GM12801 (cell line): ENCODE measurements around the gene ZNF236.

Source experiments
- TF ChIP-seq, protein P1 (sequence below): IDR thresholded peaks from one replicate; pipeline ENCODE4 v1.5.1; 2011; ENCODE audit warnings: control low read depth; ENCODE audit not compliant: insufficient read length; ENCODE audit errors: extremely low read depth

ZNF236 gene

DNA sequence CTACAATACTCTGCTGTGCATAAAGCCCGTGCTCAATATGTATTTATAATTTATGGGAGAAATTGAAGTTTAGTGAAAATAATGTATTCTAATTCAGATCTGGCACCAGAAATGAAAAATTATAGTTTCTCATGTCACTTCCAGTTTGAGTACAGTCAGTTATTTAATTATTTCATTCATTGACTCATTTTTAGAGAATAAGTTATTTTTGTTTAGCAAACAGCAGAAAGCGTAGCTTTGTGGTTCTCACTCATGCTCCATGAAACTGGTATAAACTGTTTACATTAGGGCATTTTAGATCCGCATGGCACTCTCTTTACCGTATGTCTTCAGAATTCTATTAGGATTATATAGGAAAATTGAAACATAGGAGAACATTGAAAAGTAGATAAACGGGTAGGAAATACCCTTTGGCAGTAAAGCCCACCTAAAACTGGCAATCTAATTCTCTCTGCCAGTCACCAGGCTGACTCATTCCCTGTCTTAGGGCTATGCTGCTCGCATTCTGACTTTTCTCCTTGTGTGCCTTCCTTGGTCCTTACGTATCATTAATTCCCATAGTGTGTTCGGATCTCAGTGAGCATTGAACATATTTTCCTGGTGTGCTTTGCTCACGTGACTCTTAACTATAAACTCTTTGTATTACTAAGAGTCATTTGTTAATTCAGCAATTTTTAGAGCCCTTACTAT lies 106.0 kb downstream of the ZNF236 start:
- TF ChIP-seq, protein P1, sequence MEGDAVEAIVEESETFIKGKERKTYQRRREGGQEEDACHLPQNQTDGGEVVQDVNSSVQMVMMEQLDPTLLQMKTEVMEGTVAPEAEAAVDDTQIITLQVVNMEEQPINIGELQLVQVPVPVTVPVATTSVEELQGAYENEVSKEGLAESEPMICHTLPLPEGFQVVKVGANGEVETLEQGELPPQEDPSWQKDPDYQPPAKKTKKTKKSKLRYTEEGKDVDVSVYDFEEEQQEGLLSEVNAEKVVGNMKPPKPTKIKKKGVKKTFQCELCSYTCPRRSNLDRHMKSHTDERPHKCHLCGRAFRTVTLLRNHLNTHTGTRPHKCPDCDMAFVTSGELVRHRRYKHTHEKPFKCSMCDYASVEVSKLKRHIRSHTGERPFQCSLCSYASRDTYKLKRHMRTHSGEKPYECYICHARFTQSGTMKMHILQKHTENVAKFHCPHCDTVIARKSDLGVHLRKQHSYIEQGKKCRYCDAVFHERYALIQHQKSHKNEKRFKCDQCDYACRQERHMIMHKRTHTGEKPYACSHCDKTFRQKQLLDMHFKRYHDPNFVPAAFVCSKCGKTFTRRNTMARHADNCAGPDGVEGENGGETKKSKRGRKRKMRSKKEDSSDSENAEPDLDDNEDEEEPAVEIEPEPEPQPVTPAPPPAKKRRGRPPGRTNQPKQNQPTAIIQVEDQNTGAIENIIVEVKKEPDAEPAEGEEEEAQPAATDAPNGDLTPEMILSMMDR = no peak

DNA sequence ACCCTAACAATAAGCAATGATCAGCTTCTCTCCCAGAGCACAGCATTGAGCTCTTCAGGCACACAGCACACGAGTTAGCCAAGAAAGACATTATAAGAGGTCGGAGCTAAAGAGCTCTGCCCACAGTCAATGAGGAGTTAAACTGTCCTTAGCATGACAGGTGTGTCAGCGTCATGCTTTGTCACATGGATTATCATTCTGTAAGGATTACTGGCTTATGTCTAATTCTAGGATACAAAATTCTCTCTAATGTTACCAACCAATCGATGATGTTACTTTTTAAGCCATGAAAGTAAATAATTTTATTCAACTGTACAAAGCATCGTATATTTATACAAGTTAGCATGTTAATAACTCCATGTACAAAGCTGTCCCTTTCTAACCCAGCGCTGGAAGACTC lies 108.8 kb downstream of the ZNF236 start:
- TF ChIP-seq, protein P1 = no peak

DNA sequence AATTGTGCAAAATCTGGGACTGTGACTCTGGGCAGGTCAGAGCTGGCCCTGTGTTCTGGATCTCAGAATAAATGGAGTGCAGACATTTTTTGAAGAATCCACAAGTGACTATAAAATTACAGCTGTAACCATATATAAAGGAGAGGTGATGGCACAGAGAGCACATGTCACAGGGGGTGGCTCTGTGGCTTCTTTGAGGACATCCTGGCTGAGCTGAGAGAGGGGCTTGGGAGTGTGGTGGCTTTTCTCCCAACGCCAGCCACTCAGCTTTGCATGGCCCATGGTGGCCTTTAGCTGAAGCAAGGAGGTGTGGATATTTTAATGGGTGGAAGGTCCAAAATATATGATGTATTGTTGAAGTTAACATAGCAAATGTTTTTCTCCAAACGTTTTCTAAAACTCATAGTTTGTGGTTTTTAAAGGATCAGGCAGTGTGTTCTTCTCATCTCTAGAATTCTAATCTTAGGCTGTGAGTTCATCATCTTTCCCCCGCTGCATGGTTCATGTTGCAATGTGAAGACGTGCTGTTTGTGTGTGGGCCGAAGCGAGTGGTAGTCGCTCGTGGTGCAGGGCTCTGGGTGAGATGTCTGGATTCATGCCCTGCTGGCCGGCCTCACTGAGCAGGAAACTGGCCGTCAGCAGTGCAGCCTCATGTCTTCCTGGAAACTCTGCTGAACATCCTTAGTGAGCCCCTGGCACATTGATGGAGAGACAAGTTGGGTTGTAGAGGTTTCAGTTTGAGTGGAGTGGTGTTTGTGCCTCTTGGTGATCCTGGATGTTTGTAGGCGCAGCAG lies 109.9 kb downstream of the ZNF236 start:
- TF ChIP-seq, protein P1 = no peak

DNA sequence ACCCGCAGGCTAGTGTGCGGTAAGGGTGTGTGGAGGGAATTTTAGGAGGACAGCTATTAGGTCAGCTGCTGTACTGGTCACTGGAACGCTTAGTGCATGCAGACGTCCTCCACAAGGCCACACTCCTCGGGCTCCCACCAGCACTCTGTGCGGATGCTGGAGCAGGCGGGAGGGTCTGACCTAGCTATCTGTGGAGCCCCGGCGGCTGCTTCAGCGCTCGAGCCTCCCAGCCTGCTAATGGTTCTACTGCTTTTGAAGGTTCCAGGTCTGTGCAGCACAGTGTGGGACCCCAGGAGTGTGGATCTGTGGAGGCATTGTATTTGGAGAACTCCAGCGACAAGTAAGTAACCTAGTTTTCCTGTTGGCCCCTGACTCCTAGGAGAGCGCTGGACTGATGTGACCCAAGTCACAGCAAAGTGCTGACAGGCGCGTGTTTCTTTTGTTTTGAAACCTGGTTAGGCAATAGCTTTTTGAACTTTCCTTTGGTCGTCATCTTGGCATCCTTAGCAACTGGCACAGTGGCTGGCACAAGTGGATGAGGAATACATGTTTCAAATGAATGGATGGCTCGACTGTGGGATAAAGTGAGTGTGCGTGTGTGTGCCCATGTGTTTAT lies 113.5 kb downstream of the ZNF236 start:
- TF ChIP-seq, protein P1 = no peak

DNA sequence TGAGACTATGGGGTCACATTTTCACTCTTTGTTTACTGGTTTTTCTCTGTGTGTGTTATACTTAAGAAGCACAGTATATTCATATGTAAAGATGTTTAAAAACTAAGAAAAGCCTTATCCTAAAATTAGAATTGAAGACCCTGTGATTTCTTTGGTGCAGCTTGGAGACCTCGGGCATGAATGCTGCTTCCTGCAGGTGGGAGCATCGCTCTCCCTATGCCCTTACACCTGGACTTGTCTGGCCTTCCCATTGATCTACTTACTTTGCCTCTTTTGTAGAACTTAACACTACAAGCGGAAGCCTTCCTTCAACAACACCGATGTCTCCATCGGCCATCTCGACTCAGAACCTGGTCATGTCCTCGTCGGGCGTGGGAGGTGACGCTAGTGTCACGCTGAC lies 114.5 kb downstream of the ZNF236 start:
- TF ChIP-seq, protein P1 = no peak

DNA sequence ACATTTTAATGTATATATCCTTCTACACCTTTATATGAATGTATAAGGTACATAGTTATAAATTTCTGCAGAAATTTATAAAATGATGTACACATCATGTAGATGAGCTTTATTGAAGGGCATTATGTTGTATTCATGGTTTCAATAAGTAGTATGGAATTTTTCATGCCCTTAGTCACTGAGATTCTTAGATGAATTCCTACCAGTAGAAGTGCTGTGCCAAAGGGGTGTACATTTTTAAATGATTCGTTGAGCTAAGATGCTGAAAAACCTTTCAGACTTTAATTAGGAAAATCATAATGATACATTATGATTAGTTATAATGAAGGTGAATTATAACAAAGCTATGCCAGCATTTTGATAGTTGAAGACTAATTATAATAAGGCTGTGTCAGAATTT lies 115.2 kb downstream of the ZNF236 start:
- TF ChIP-seq, protein P1 = no peak

DNA sequence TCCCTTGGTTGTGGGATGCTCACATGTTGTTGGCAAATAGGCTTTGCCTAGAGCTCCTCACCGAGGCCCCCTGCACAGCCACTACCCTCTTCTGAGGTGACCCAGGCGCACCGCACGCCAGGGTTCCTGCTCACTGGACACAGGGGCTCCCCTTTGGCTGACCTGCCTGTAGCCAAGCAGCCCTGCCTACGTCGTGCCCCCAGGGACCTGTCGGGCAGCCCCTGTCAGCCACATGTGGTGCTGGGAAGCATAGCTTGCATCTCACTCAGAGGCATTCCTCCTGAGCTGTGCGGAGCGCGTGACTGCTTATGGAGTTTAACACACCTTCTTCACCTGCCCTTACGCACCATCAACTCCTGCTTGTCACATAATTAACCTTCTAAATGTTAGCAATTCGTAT lies 116.3 kb downstream of the ZNF236 start:
- TF ChIP-seq, protein P1 = no peak
